Astrocyte of the cerebellum (primary cell): ENCODE measurements around the gene ADGRG3.

ENCODE experiments used
- DNase-seq: peaks from one replicate; pipeline ENCODE4 v3.0.0-alpha.2; 2011; ENCODE audit warnings: low read depth
- H3K4me3 ChIP-seq: 2 replicates; pipeline ENCODE4 v1.5.1; 2011; ENCODE audit warnings: mild to moderate bottlenecking, low read depth, low read length, moderate library complexity
- CTCF ChIP-seq: IDR thresholded peaks from 2 replicates; pipeline ENCODE4 v1.5.1; 2012; ENCODE audit warnings: low read length, low read depth, moderate library complexity, mild to moderate bottlenecking; ENCODE audit errors: missing control alignments
- in situ Hi-C: cut with HindIII; loops from 2 replicates; pipeline ENCODE4 v1.10.0; 2017; ENCODE audit warnings: low sequenced_read_pairs

Gene ADGRG3

GRCh38 chr16:57703416-57704010 is 35.4 kb downstream of the ADGRG3 start:
- in situ Hi-C loops, result no loop called here
- DNase-seq, result no peak
- TF ChIP-seq CTCF, result no peak
- no peak overlapping the region for H3K4me3 ChIP-seq

GRCh38 chr16:57704011-57704904 is 36.2 kb downstream of the ADGRG3 start:
- no peak for TF ChIP-seq CTCF
- in situ Hi-C loops, result no loop called here
- DNase-seq, result no peak
- no peak overlapping the region for H3K4me3 ChIP-seq

DNA sequence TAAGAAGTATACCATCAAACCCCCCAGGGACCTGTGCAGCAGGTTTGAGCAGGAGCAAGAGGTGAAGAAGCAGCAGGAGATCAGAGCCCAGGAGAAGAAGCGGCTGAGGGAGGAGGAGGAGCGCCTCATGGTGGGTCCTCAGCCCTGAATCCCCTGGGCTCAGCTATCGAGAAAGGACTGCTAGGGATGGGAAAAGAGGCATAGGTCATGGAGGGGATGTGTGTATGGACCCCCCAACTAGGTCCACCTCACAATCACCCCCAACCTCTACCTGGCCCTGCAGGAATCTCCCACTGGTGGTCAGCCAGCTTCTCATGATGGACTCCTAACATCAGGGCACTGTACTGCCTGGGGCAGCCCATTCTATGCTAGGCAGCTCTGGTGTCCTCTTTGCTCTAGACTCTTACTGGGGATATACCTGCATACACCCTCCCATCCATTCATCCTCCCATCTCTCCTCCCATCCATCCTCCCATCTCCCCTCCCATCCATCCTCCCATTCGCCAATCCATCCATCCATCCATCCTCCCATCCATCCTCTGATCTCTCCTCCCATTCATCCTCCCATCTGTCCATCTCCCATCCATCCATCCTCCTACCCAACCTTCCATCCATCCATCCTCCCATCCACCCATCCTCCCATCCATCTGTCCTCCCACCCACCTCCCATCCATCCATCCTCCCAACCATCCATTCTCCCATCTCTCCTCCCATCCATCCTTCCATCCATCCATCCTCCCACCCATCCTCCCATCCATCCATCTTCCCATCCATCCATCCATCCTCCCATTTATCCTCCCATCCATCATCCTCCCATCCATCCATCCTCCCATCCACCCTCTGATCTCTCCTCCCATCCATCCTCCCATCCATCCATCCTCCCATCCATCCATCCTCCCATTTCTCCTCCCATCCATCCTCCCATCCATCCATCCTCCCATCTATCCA is 37.1 kb downstream of the ADGRG3 start:
- TF ChIP-seq CTCF, result no peak
- in situ Hi-C loops, result no loop called here
- H3K4me3 ChIP-seq, result no peak overlapping the region
- no peak for DNase-seq

DNA sequence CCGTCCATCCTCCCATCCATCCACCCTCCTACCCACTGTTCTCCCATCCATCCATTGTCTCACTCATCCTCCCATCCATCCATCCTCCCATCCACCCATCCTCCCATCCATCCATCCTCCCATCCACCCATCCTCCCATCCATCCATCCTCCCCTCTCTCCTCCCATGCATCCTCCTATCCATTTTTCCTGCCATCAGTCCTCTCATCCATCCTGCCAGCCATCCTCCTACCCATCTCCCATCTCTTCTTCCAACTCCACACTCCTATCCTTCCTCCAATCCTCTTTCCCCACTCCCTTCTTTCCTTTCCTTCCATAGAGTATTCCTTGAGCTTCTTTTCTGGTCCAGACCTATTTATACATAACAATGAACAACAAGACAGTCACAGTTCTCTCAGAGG is 38.6 kb downstream of the ADGRG3 start:
- in situ Hi-C loops, result no loop called here
- no peak overlapping the region for H3K4me3 ChIP-seq
- TF ChIP-seq CTCF, result no peak
- DNase-seq, result no peak

DNA sequence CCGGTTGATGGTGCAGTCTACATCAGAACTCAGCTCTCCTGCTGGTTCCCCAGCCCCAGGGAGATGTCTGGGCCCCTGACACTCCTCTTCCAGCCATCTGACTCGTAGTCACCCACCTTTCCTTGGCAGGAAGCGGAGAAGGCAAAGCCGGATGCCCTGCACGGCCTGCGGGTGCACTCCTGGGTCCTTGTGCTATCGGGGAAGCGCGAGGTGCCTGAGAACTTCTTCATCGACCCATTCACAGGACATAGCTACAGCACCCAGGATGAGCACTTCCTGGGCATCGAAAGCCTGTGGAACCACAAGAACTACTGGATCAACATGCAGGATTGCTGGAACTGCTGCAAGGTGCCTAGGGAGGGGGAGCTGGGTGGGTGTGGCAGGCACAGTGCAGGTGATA is 39.2 kb downstream of the ADGRG3 start:
- TF ChIP-seq CTCF, result no peak
- no peak for DNase-seq
- no peak overlapping the region for H3K4me3 ChIP-seq
- in situ Hi-C loops, result no loop called here

DNA sequence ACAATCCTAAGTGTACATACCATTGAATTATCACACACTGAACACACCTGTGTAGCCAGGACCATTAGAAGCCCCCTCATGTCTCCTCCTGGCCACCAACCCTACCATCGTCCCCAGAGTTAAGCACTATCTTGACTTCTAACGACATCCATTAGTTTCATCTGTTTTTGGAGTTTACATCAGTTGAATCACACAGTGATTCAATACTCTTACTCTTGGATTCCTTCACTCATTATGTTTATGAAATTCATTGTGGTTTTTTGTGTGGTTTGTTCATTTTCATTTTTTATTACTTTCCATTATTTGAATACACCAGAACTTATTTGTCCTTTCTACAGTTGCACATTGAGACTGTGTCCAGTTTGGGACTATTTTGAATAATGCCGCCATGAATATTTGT is 40.1 kb downstream of the ADGRG3 start:
- H3K4me3 ChIP-seq, result no peak overlapping the region
- in situ Hi-C loops, result no loop called here
- no peak for DNase-seq
- no peak for TF ChIP-seq CTCF
